Stimulated activated CD4-positive, alpha-beta T cell treated with anti-CD3 and anti-CD28 coated beads, TNF-alpha, amount 100 ng/mL, for 4 hours (primary cell): Measurements from ENCODE around the gene AHRR.

ENCODE experiments used
- DNase-seq, 3 experiments: peaks; one replicate each; pipeline ENCODE4 v3.0.0-alpha.2; 2020; ENCODE audit warnings: low read depth in 3 of 3

Gene AHRR

DNA sequence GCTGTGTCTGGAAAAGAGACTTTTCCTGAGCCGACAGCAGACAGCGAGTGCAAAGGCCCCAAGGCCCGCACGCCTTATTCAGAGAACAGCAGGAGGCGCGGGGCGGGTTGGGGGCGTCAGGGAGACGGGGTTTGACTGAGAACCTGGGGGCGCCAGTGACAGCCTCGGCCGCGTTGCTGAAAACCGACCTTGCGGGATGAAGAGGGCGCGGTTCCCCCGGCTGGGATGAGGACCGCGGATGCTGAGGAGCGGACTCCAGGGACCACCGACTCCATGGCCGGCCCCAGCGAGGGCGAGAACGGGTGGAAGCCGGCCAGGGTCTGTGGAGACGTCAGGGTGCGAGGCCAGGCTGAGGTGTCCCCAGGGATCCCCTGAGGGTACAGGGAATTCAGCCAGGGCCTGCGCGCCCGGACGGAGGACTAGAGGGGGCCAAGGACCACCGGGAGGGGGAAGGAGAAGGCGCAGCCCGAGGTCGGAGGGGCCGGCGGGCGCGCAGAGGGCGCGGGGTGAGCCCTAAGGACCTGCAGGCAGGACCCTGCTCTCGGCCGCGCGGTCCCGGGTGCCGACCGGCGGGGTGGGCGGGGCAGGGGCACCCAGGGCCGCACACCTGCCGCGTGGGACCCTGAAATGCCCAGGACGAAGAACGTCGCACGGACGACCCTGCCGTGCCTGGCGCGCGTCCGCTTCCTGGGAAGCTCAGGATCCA lies 837 bp upstream of the AHRR start:
- no peak for DNase-seq

DNA sequence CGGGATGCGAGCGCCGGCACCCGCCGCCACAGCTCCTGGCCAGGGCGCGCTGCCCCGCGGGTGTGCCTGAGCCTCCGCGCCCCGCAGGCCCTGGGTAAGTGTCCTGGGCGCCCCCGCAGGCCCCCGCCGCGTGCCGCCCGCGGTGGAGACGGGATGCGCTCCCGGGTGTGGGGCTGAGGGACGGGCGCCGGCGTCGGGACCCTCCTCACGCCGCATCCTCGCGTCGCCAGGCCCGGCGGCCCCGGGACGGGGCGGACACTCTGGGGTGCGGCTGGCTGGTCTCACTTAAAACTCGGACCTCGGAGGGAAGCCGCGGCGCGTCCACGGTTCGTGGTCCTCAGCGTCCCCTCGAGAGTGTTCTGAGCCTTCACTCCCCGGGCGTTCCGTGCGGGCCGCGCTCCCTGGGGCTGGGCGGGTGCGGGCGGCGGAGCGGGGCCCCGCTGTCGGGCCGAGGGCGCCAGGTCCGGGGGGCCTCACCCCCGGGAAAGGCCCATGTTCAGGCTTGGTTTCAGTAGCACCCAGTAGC lies 275 bp downstream of the AHRR start:
- DNase-seq, result no peak

DNA sequence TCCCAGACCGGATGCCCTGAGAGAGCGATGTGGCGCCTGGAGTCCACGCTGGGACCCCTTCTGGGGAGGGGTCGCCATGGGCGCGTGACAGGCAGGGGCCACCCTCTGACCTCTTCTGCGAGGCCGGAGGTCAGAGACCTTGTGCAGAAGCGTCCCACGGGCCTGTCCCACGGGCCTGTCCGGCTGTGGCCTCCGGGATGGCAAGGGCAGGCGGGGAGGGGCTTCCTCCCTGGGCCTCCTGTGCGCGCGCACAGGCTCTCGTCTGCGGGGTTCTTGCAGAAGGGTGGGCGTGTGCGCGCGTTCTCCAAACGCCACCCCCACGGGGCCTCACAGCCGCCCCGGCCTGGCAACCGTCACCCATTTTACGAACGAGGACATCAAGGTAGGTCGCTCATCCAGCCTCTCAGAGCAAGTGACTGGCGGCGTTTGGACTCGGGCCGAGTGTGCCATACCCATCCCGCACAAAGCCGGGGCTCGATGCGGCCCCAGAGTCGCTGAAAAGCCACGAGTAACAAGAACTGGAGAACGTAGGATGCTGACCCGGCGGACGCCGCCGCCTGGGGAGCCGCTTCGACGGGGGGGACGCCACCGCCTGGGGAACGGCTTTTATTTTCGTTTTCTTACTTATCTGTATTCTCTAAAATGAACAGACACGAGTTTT lies 897 bp downstream of the AHRR start:
- DNase-seq, result no peak

DNA sequence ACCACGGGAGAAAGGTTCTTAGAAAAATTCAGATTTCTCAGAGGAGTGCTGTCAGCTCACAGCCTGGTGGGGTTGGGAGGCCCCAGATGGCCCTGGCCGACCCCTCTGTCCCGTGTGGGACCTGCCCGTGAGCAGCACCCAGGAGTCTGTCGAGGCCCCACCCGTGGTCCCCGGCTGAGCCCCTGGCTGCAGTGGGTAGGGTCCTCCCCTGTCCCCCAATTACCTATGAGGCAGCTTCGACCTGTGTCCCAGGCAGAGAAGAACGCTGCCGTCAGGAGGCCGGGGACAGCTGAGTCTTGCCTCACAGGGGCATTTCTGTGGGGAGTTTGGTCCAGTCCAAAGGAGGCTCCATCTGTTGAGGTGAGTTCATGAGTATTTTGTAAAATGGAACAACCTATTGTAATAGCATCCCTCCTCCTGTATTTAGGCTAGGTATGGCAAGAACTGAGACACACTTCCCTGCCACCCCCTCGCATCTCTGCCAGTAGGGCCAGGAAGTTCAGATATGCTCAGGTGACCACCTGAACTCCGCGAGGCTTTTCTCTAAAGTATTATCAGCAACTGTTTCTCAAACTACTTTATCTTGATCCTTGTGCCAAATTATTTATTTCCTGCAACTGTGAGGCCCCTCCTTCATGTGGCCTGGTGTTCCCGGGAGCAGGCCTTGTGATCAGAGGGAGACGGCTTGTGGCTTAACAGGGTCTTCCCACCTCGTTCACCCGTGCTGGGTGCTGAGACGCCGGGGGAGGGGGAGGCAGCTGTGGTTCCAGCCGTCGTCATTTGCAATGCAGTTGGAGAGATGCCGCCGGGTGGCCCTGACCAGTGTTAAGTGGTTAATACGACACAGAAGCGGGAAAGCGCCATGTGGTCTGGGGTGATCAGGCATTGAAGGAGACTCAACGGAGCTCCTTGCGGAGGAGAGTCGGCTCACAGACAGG lies 1.7 kb downstream of the AHRR start:
- DNase-seq, result no peak

DNA sequence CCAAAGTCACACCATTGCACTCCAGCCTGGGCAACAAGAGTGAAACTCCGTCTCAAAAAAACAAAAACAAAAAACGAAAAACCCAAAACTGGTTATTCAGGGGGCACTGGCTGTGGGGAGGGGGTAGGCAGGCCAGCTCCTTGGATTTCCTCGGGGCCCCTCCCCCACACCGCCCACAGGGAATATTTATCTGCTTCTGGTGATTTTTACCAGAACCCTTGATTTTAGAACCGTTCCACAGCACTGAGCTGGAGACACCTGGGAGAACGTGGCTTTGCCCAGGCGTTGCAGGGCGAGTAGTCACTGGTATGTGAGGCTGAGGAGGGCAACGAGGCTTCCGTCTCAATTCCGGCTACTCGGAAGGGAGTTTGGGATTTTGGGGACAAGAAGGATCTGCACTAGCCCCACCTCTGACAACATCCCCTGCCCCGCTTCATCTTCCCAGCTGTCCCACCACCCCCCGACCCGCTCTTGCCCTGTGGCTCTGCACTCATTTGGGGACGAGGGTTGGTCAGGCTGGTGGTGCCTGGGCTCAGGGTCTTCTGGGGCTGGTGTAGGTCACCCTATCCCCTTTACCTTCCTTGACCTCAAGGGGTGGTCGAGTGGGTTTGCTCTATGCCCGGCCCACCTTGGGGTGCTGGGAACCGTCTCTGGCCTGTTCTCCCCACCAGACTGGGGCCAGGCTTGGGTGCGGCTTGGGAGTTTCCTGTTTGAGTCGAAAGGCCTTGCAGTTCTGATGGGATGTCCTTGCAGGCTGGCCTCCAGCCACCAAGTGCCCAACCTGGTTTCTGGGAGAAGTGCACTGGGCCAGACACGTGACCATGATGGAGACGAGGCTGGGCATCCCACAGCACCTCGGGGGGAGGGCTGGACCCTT lies 3.5 kb downstream of the AHRR start:
- no peak for DNase-seq

DNA sequence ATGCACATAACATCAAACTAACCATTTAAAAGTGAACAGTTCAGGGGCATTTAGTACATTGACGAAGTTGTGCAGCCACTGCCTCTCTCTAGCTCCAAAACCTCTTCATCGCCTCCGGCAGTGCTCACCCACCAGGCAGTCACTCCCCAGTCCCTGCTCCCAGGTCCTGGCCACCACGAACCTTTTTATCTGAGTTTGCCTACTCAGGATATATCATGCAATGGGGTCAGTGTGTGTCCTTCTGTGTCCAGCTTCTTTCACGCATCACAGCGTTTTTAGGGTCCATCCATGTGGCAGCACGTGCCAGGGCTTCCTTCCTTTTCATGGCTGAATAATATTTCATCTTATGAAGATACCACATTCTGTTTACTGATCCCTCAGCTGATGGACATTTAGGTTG lies 4.6 kb downstream of the AHRR start:
- no peak for DNase-seq

DNA sequence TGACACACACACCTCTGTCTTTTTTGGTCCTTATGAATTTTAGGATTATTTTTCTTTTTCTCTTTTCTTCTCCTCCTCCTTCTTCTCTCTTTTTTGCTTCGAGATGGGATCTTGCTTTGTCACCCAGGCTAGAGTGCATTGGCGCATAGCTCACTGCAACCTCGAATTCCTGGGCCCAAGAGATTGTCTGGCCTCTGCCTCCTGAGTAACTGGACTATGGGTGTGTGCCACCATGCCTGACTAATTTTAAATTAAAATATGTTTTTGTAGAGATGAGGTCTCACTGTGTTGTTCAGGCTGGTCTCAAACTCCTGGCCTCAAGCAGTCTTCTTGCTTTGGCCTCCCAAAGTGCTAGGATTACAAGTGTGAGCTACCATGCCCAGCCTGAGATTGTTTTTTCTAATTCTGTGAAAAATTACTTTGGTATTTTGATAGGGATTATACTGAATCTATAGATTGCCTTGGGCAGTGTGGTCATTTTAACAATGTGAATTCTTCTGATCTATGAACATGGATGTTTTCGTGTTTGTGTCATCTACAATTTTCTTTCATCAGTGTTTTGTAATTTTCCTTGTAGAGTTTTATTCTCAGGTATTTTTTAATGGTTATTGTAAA lies 7.7 kb downstream of the AHRR start:
- no peak for DNase-seq

DNA sequence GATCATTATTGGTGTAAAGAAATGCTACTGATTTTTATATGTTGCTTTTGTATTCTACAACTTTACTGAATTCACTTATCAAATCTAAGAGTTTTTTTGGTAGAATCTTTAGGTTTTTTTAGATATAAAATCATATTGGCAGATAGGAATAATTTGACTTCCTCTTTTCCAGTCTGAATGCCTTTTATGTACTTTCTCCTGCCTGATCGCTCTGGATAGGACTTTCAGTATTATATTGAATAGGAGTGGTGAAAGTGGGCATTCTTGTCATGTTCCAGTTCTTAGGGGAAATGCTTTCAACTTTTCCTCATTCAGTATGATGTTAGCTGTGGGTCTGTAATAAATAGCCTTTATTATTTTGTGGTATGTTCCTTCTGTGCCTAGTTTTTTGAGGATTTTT lies 8.3 kb downstream of the AHRR start:
- DNase-seq, result no peak

DNA sequence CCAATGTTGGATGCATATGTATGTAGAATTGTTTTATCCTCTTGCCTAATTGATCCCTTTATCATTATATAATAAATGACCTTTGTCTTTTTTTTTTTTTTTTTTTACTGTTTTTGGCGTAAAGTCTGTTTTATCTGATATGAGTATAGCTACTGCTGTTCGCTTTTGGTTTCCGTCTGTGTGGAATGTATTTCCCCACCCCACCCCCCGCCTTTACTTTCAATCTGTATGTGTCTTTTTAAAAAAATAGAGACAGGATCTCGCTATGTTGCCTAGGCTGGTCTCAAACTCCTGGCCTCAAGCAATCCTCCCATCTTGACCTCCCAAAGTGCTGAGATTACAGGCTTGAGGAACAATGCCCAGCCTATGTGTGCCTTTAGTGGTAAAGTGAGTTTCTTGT lies 11.3 kb downstream of the AHRR start:
- DNase-seq, result no peak

DNA sequence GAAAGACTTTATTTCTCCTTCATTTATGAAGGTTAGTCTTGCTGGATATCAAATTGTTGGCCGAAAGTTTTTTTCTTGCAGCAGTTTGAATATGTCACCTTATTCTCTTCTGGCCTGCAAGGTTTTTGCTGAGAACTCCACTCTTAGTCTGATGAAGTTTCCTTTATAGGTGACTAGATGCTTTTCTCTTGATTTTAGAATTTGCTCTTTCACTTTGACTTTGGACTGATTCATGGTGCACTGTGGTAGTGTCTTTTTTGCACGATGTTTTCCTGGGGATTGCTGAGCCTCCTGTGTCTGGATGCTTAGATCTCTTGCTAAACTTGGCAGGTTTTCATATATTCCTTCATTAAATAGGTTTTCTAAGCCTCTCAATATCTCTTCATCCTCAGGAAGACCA lies 12.4 kb downstream of the AHRR start:
- DNase-seq, result no peak

DNA sequence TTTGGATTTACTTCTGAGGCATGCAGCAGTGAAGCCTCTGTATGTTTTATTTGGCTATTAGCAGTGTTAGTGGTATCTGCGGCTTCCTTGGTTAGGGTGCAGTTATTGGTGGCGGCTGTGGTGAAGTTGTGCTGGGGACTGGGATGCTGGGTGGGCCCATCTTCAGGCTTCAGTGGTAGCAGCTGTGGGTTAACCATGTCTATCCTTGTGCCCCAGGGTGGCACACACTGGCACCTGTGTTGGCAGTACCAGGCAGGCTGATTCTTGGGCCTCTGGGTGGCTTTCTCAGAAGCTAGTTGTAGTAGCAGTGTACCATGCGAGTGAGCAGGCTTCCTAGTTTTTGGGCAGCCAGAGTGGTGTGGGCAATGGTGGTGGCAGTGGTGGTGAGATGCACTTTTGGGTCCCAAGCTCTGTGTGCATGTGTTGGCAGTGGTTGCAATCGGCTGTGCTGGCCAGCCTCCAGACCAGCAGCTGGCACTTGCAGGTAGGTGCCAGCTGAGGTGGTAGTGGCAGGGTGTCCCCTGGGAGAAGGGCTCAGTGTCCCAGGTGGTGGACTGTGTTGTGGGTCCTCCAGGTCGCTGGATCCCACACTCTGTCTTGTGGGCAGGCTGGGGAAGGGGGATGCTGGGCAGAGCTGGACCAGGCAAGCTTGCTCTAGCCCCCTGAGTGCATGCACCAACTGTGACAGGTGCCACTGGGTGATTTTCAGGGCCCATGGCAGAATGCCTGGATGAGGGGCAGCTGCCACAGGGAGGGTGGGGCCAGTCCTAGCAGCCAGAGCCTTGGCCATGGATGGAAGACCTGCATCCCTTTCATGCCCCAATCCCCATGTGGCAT lies 13.6 kb downstream of the AHRR start:
- DNase-seq, result no peak

DNA sequence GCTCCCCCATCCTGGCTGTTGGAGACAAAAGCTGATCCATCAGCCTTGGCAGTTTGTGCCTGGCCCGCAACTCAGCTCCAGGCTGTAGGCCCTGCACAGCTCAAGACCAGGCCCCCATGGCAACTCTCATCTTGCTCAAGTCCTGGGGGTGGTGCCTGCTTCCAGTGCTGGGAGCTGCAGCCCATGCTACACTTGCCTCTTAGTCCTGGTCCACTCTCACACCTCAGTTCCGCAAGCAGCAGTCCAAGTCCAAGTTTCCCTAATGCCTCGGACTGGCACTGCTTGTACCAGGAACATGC lies 14.2 kb downstream of the AHRR start:
- no peak for DNase-seq

DNA sequence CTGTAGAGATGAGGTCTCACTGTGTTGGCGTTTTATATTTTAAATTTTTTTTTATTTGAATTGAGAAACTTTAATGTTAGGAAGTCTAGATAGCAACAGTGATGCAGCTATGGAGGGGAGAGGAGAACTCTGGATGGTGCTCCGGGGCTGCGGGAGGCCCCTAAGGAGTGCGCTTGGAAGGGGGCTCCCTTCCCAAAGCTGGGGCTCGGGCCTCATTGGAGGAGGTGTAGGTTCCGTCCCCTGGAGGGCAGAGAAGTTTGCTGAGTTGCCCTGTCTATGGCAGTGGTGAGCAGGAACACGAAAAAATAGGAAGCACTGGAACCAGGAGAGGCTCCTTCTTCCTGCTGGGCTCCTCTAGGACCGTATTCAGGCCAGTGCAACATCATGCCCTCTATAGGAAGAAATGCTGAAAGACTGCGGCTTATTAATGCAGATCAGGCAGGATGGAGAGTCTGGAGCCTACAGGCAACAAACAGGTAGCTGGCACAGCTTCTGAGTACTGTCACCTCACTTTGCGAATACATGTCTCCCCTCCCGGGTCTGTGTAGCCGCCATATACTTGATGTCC lies 16.1 kb downstream of the AHRR start:
- DNase-seq, result no peak

DNA sequence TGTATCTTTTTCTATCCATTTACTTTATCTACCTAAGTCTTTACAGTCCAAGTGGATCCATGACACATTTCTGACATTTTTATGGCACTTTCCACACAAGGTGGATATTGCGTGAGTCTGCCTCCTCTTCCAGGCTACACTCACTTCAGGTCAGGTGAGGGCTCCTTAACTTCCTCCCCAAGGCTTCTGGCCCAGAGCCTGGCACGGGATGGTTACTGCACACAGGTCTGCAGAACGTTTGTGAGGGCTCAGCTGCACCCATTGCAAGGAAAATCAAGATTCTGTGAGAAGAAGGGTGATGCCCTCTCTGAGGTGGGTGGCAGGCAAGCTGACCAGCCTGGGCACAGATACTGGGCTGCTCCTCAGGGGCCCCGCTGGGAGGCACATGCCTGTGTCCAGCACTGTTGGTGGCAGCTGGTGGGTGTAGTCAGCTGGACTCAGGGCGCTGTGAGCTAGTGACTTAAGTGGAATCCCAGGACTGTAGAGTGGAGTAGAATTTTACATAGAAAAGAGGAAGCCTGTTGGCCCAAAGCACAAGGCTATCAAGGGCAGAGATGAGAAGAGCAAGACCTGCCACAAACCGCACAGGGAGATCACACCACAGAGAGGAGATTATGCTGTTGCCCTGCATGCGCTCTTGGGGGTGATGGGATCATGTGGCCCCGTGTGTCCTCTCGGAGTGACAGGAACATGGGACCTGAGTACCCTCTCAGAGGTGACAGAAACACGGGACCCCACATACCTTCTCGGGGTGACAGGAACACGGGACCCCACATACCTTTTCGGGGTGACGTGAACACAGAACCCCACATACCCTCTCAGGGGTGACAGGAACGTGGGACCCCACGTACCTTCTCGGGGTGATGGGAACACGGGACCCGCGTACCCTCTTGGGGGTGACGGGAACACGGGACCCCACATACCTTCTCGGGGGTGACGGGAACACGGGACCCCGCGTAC lies 21.3 kb downstream of the AHRR start:
- DNase-seq, result no peak

DNA sequence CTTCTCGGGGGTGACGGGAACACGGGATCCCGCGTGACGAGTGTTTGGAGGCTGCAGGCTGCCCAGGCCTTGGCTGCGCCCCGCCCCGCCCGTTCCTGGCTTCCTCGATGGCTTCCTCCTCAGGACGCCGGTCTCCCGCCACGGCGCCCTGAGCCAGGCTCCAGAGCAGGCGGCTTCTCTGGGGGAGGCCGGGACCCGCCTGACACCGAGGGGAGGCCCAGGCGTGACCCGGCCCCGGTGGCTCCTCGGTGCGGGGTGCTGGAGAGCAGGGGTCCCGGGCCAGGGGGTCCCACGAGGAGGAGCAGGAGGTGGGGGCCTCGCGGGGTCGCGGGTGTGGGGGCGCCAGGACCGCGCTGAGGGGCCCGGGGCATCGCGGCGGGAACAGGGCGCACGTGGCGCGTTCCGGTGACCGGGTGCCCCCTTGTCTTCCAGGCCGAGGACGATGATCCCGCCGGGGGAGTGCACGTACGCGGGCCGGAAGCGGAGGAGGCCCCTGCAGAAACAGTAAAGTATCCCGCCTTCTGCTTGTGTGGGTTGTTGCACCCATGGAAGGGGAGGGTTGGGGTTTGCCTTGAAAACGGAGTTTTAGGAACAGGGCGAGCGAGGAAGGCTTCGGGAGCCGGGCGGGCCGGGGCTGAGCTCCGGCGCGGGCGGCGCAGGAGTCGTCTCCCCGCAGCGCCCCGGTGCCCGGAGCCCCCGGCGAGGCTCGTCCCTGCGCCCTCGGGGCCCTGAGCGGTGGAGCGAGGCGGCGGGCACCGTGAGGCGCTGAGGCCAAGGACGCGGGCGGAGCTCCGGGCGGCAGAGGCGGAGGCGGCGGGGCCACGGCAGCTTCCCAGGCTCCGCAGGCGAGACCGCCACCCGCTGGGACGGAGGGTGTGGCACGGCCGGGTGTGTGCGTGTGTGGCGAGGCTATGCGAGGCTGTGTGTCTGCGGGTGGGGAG lies 22.2 kb downstream of the AHRR start:
- DNase-seq, result peak in 2 of 3 experiments; percentile 13 to 30

DNA sequence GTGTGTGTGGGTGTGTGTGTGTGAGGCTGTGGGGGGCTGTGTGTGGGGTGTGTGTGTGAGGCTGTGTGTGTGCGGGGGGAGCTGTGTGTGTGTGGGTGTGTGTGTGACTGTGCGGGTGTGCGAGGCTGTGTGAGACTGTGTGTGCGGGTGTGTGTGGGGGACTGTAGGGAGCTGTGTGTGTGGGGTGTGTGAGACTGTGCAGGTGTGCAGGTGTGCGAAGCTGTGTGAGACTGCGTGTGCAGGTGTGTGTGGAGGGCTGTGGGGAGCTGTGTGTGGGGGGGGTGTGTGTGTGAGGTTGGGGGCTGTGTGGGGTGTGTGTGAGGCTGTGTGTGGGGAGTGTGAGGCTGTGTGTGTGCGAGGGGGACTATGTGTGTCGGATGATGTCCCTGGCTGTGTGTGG lies 23.2 kb downstream of the AHRR start:
- DNase-seq, result no peak

DNA sequence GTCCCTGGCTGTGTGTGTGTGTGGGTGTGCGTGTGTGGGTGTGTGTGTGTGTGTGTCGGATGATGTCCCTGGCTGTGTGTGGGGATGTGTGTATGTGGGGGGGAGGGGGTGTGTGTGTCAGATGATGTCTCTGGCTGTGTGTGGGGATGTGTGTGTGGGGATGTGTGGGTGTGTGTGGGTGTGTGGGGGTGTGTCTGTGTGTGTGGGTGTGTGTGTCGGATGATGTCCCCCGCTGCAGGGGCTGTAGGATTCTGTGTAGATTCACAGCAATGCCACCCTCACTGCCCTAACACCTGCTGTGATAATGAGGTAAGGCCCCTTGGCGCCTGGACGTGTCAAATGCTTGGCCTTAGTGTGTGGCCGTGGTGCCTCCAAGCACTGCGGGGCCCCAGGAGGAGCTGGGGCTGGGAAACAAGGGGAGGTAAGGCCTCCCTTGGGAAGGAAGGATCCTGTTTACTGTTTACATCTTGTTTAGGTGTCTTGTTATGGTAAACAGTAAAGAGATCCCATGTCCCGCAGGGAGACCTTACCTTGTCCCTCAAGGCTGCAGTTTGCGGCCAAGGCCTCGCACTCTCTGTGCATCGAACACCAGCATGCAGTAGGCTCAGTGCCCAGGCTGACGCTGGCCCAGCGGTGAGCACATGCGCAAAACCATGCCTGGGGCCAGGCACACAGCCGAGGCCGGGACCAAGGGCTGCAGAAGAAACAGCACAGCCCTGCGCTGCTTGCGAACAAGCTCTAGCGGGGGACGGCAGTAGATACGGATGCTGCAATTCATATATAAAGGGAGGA lies 24.1 kb downstream of the AHRR start:
- DNase-seq, result no peak
